Testis (tissue), 2 donors: ENCODE data around the gene HDC.

ENCODE experiments used
- CTCF ChIP-seq, 3 experiments: fragments of 450-650 bp in 2 of 3; fragments of 200-600 bp in 1 of 3; sonication (generic) in 1 of 3; IDR thresholded peaks; one replicate each; pipeline ENCODE4 v1.5.1; 2016 to 2019; ENCODE audit warnings: antibody characterized with exemption in 3 of 3, mild to moderate bottlenecking in 2 of 3, moderate library complexity in 1 of 3
- POLR2A ChIP-seq: fragments of 450-650 bp; IDR thresholded peaks from one replicate; pipeline ENCODE4 v1.6.1; 2017; ENCODE audit warnings: antibody characterized with exemption, mild to moderate bottlenecking, moderate library complexity

- TF ChIP-seq CTCF (IDR thresholded peaks at IDR 0.05) (no peak), POLR2A (no peak)
Observed at GRCh38 chr15:50262533-50262932, 3.0 kb downstream of the HDC start.
